ENCODE results near the gene TYW1B.
"Not testable (repeated sequence)": the region's sequence is repeated elsewhere in the genome, so short reads cannot be mapped to it uniquely, and the experiment has no call there.

TYW1B gene

GRCh38 chr7:72559546-72559945 lies 268.5 kb downstream of the TYW1B start:
- H3K36me3 ChIP-seq (ENCODE audit: control insufficient read depth, low read length); H3K79me2 ChIP-seq (ENCODE audit: control insufficient read depth, low read length); H3K27ac ChIP-seq (ENCODE audit: low read depth, low read length); H3K27me3 ChIP-seq (ENCODE audit: control insufficient read depth, low read length); H3K9me3 ChIP-seq (ENCODE audit: control insufficient read depth, insufficient read depth, low read length); H3K4me1 ChIP-seq (ENCODE audit: control insufficient read depth, low read length); H3F3A ChIP-seq (ENCODE audit: control insufficient read depth, insufficient read depth); H4K20me1 ChIP-seq (ENCODE audit: control insufficient read depth, insufficient read depth, low read depth, low read length); H3K4me2 ChIP-seq (ENCODE audit: low read length); H3K4me3 ChIP-seq (ENCODE audit: low read length); H3K9me2 ChIP-seq (replicated peaks; ENCODE audit: control insufficient read depth, low read length): not testable (repeated sequence)

- not testable (repeated sequence) for H4K20me1 ChIP-seq (ENCODE audit: control insufficient read depth, insufficient read depth, low read depth, low read length); H3K4me3 ChIP-seq (ENCODE audit: low read length); H3K79me2 ChIP-seq (ENCODE audit: control insufficient read depth, low read length); H3K4me2 ChIP-seq (ENCODE audit: low read length); H3K4me1 ChIP-seq (ENCODE audit: control insufficient read depth, low read length); H3K36me3 ChIP-seq (ENCODE audit: control insufficient read depth, low read length); H3K9me3 ChIP-seq (ENCODE audit: control insufficient read depth, insufficient read depth, low read length); H3F3A ChIP-seq (ENCODE audit: control insufficient read depth, insufficient read depth); H3K27ac ChIP-seq (ENCODE audit: low read depth, low read length); H3K27me3 ChIP-seq (ENCODE audit: control insufficient read depth, low read length); H3K9me2 ChIP-seq (replicated peaks; ENCODE audit: control insufficient read depth, low read length)
These were observed 271.3 kb downstream of the TYW1B start for GRCh38 chr7:72556733-72557132.

- H3F3A ChIP-seq (ENCODE audit: control insufficient read depth, insufficient read depth); H3K4me1 ChIP-seq (ENCODE audit: control insufficient read depth, low read length); H3K27me3 ChIP-seq (ENCODE audit: control insufficient read depth, low read length); H3K4me3 ChIP-seq (ENCODE audit: low read length); H3K79me2 ChIP-seq (ENCODE audit: control insufficient read depth, low read length); H3K9me3 ChIP-seq (ENCODE audit: control insufficient read depth, insufficient read depth, low read length); H3K36me3 ChIP-seq (ENCODE audit: control insufficient read depth, low read length); H3K4me2 ChIP-seq (ENCODE audit: low read length); H3K9me2 ChIP-seq (replicated peaks; ENCODE audit: control insufficient read depth, low read length); H4K20me1 ChIP-seq (ENCODE audit: control insufficient read depth, insufficient read depth, low read depth, low read length); H3K27ac ChIP-seq (ENCODE audit: low read depth, low read length): not testable (repeated sequence)
These were observed 272.8 kb downstream of the TYW1B start for GRCh38 chr7:72555238-72555637.

GRCh38 chr7:72554401-72554800 lies 273.6 kb downstream of the TYW1B start:
- H3K27me3 ChIP-seq (ENCODE audit: control insufficient read depth, low read length); H3K79me2 ChIP-seq (ENCODE audit: control insufficient read depth, low read length); H3K27ac ChIP-seq (ENCODE audit: low read depth, low read length); H4K20me1 ChIP-seq (ENCODE audit: control insufficient read depth, insufficient read depth, low read depth, low read length); H3K9me2 ChIP-seq (replicated peaks; ENCODE audit: control insufficient read depth, low read length); H3K4me1 ChIP-seq (ENCODE audit: control insufficient read depth, low read length); H3K4me3 ChIP-seq (ENCODE audit: low read length); H3K36me3 ChIP-seq (ENCODE audit: control insufficient read depth, low read length); H3K4me2 ChIP-seq (ENCODE audit: low read length); H3F3A ChIP-seq (ENCODE audit: control insufficient read depth, insufficient read depth); H3K9me3 ChIP-seq (ENCODE audit: control insufficient read depth, insufficient read depth, low read length): not testable (repeated sequence)

GRCh38 chr7:72550454-72550853 lies 277.5 kb downstream of the TYW1B start:
- not testable (repeated sequence) for H3K9me3 ChIP-seq (ENCODE audit: control insufficient read depth, insufficient read depth, low read length); H3K4me3 ChIP-seq (ENCODE audit: low read length); H3K27me3 ChIP-seq (ENCODE audit: control insufficient read depth, low read length); H3K4me1 ChIP-seq (ENCODE audit: control insufficient read depth, low read length); H4K20me1 ChIP-seq (ENCODE audit: control insufficient read depth, insufficient read depth, low read depth, low read length); H3K79me2 ChIP-seq (ENCODE audit: control insufficient read depth, low read length); H3K4me2 ChIP-seq (ENCODE audit: low read length); H3K27ac ChIP-seq (ENCODE audit: low read depth, low read length); H3K36me3 ChIP-seq (ENCODE audit: control insufficient read depth, low read length); H3K9me2 ChIP-seq (replicated peaks; ENCODE audit: control insufficient read depth, low read length); H3F3A ChIP-seq (ENCODE audit: control insufficient read depth, insufficient read depth)

- not testable (repeated sequence) for H3K27ac ChIP-seq (ENCODE audit: low read depth, low read length); H3K4me2 ChIP-seq (ENCODE audit: low read length); H3F3A ChIP-seq (ENCODE audit: control insufficient read depth, insufficient read depth); H3K27me3 ChIP-seq (ENCODE audit: control insufficient read depth, low read length); H3K9me3 ChIP-seq (ENCODE audit: control insufficient read depth, insufficient read depth, low read length); H3K4me1 ChIP-seq (ENCODE audit: control insufficient read depth, low read length); H3K9me2 ChIP-seq (replicated peaks; ENCODE audit: control insufficient read depth, low read length); H3K36me3 ChIP-seq (ENCODE audit: control insufficient read depth, low read length); H3K4me3 ChIP-seq (ENCODE audit: low read length); H4K20me1 ChIP-seq (ENCODE audit: control insufficient read depth, insufficient read depth, low read depth, low read length); H3K79me2 ChIP-seq (ENCODE audit: control insufficient read depth, low read length)
These were observed 281.3 kb downstream of the TYW1B start for GRCh38 chr7:72546586-72547237.

- not testable (repeated sequence) for H3K27me3 ChIP-seq (ENCODE audit: control insufficient read depth, low read length); H3K4me2 ChIP-seq (ENCODE audit: low read length); H3K4me1 ChIP-seq (ENCODE audit: control insufficient read depth, low read length); H3K9me3 ChIP-seq (ENCODE audit: control insufficient read depth, insufficient read depth, low read length); H3K36me3 ChIP-seq (ENCODE audit: control insufficient read depth, low read length); H3K9me2 ChIP-seq (replicated peaks; ENCODE audit: control insufficient read depth, low read length); H3K79me2 ChIP-seq (ENCODE audit: control insufficient read depth, low read length); H4K20me1 ChIP-seq (ENCODE audit: control insufficient read depth, insufficient read depth, low read depth, low read length); H3K4me3 ChIP-seq (ENCODE audit: low read length); H3F3A ChIP-seq (ENCODE audit: control insufficient read depth, insufficient read depth); H3K27ac ChIP-seq (ENCODE audit: low read depth, low read length)
These were observed 283.5 kb downstream of the TYW1B start for GRCh38 chr7:72544531-72544930.
